Measurements from ENCODE around the gene DOCK9. TPM values are rescaled to one million over a fixed set of nuclear protein-coding genes. Genes with fewer than 3 reads are reported as not detected.
A peak's percentile ranks its signal among the peaks of the same experiment; 100 is the strongest.

Gene DOCK9
- total RNA-seq, 1 donor from 2014 or later, result 45.9 TPM

- TF ChIP-seq, protein P1, sequence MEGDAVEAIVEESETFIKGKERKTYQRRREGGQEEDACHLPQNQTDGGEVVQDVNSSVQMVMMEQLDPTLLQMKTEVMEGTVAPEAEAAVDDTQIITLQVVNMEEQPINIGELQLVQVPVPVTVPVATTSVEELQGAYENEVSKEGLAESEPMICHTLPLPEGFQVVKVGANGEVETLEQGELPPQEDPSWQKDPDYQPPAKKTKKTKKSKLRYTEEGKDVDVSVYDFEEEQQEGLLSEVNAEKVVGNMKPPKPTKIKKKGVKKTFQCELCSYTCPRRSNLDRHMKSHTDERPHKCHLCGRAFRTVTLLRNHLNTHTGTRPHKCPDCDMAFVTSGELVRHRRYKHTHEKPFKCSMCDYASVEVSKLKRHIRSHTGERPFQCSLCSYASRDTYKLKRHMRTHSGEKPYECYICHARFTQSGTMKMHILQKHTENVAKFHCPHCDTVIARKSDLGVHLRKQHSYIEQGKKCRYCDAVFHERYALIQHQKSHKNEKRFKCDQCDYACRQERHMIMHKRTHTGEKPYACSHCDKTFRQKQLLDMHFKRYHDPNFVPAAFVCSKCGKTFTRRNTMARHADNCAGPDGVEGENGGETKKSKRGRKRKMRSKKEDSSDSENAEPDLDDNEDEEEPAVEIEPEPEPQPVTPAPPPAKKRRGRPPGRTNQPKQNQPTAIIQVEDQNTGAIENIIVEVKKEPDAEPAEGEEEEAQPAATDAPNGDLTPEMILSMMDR (IDR thresholded peaks at IDR 0.05), result no peak
Measured at GRCh38 chr13:98951266-98951665, 26.6 kb downstream of the DOCK9 start.

GRCh38 chr13:98950705-98951104, 27.2 kb downstream of the DOCK9 start:
- no peak for DNase-seq (ENCODE audit: low spot score)
- Mint-ChIP-seq H3K36me3 (ENCODE audit: low read depth) (peaks cover 2% of the 10 kb centered on the region), H3K4me1 (ENCODE audit: low read depth) (peaks cover 15% of the 10 kb centered on the region), H3K9me3 (ENCODE audit: low read depth) (no peaks in the 10 kb centered on the region), H3K4me3 (ENCODE audit: unreplicated experiment) (no peak overlapping the region), H3K27ac (ENCODE audit: unreplicated experiment) (no peak overlapping the region), H3K27me3 (ENCODE audit: low read depth) (no peaks in the 10 kb centered on the region)
- TF ChIP-seq, protein P1 (IDR thresholded peaks at IDR 0.05), result no peak

More at GRCh38 chr13:98951266-98951665, 26.6 kb downstream of the DOCK9 start:
- Mint-ChIP-seq H3K27ac (ENCODE audit: unreplicated experiment) (no peak overlapping the region), H3K4me1 (ENCODE audit: low read depth) (peaks cover 11% of the 10 kb centered on the region), H3K9me3 (ENCODE audit: low read depth) (no peaks in the 10 kb centered on the region), H3K27me3 (ENCODE audit: low read depth) (no peaks in the 10 kb centered on the region), H3K4me3 (ENCODE audit: unreplicated experiment) (no peak overlapping the region), H3K36me3 (ENCODE audit: low read depth) (peaks cover 2% of the 10 kb centered on the region)
- DNase-seq (ENCODE audit: low spot score), result no peak

DNA sequence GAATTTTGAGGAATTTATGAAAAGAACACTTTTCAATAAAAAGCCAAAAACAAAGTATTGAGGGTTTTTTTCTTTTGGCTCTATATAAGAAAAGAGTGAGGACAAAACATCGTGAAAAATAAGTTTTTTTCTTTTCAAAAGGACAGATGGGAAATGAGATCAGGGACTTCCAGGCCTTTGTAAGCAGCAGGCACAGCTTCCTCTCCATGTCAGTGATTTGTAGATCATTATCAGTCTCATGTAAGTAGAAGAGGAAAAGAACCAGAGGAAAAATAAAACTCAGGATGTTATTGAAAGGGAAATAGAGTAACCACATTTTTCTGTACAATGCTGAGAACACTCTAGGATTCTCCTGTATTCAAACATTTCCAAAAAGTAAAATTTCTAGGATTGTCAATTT, 29.9 kb downstream of the DOCK9 start:
- no peaks in the 10 kb centered on the region for H3K9me3 Mint-ChIP-seq (ENCODE audit: low read depth)
- H3K27me3 Mint-ChIP-seq (ENCODE audit: low read depth), result no peaks in the 10 kb centered on the region
- H3K4me3 Mint-ChIP-seq (ENCODE audit: unreplicated experiment), result no peak overlapping the region

GRCh38 chr13:98945863-98946605, 31.8 kb downstream of the DOCK9 start:
- H3K9me3 Mint-ChIP-seq (ENCODE audit: low read depth), result no peaks in the 10 kb centered on the region
- TF ChIP-seq, protein P1 (IDR thresholded peaks at IDR 0.05), result no peak
- no peak for DNase-seq (ENCODE audit: low spot score)
- no peaks in the 10 kb centered on the region for H3K27me3 Mint-ChIP-seq (ENCODE audit: low read depth)
- H3K27ac Mint-ChIP-seq (ENCODE audit: unreplicated experiment), result peak overlapping the region; percentile 66
- peaks cover 26% of the 10 kb centered on the region for H3K4me1 Mint-ChIP-seq (ENCODE audit: low read depth)
- H3K36me3 Mint-ChIP-seq (ENCODE audit: low read depth), result no peaks in the 10 kb centered on the region
- H3K4me3 Mint-ChIP-seq (ENCODE audit: unreplicated experiment), result no peak overlapping the region

More for the DNA sequence above, 29.9 kb downstream of the DOCK9 start:
- Mint-ChIP-seq H3K4me1 (ENCODE audit: low read depth) (peaks cover 26% of the 10 kb centered on the region), H3K27ac (ENCODE audit: unreplicated experiment) (no peak overlapping the region), H3K36me3 (ENCODE audit: low read depth) (no peaks in the 10 kb centered on the region)
- TF ChIP-seq, protein P1 (IDR thresholded peaks at IDR 0.05), result no peak
- DNase-seq (ENCODE audit: low spot score), result no peak

- TF ChIP-seq, protein P1 (IDR thresholded peaks at IDR 0.05), result peak; percentile 27
- Mint-ChIP-seq H3K27me3 (ENCODE audit: low read depth) (no peaks in the 10 kb centered on the region), H3K36me3 (ENCODE audit: low read depth) (no peaks in the 10 kb centered on the region), H3K4me3 (ENCODE audit: unreplicated experiment) (no peak overlapping the region), H3K4me1 (ENCODE audit: low read depth) (peaks cover 26% of the 10 kb centered on the region), H3K27ac (ENCODE audit: unreplicated experiment) (peak overlapping the region; percentile 73), H3K9me3 (ENCODE audit: low read depth) (no peaks in the 10 kb centered on the region)
- no peak for DNase-seq (ENCODE audit: low spot score)
Measured at GRCh38 chr13:98944336-98944735, 33.5 kb downstream of the DOCK9 start.
